ENCODE data around the gene HAL.

Gene HAL, protein sequence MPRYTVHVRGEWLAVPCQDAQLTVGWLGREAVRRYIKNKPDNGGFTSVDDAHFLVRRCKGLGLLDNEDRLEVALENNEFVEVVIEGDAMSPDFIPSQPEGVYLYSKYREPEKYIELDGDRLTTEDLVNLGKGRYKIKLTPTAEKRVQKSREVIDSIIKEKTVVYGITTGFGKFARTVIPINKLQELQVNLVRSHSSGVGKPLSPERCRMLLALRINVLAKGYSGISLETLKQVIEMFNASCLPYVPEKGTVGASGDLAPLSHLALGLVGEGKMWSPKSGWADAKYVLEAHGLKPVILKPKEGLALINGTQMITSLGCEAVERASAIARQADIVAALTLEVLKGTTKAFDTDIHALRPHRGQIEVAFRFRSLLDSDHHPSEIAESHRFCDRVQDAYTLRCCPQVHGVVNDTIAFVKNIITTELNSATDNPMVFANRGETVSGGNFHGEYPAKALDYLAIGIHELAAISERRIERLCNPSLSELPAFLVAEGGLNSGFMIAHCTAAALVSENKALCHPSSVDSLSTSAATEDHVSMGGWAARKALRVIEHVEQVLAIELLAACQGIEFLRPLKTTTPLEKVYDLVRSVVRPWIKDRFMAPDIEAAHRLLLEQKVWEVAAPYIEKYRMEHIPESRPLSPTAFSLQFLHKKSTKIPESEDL

GRCh38 chr12:95996034-95996658, at the start of gene HAL:
TSS of gene HAL (minus strand) at chr12:95996344. CDS start at chr12:95995910, 434 bp downstream.
- peak; percentile 80 for DNase-seq

DNA sequence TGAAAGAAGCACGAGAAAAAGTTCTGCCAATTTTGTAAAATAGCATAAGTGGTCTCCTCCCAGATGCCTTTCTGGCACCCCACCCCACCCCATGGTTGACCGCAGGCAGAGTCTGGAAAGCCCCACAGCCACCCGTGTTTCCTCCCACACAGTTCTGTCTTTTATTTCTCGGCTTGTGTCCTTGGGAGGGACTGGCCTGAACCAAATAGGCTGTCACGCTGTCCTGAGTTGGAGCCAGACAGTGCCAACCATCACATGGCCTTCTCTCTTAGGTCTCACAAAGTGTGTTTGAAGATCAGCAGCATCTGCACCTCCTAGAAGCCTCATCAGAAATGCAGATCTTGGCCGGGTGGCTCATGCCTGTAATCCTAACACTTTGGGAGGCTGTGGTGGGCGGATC, 49.4 kb upstream of the HAL start:
- peak; percentile 51 for DNase-seq

- DNase-seq = no peak
Observed at GRCh38 chr12:96044943-96045290, 48.8 kb upstream of the HAL start.

GRCh38 chr12:96044017-96044942, 48.1 kb upstream of the HAL start:
- DNase-seq = peak; percentile 52

DNA sequence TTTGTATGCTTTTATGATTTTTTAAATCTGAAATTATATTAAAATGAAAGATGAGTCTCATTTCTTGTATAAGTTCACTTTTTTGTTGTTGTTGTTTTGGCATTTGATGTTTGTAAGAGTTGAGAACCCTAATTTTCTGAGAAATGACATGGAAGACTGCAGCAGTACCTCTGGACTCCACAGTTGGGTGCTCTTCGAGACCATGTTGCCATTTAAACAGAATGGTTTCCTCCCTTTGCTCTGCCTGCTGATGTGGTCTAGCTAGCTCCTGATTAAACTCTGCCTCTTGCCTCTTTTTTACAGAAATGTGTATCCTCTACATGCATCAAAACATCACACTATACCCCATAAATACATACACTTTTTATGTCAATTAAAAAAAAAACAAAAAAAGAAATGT, 45.0 kb upstream of the HAL start:
- DNase-seq = no peak

DNA sequence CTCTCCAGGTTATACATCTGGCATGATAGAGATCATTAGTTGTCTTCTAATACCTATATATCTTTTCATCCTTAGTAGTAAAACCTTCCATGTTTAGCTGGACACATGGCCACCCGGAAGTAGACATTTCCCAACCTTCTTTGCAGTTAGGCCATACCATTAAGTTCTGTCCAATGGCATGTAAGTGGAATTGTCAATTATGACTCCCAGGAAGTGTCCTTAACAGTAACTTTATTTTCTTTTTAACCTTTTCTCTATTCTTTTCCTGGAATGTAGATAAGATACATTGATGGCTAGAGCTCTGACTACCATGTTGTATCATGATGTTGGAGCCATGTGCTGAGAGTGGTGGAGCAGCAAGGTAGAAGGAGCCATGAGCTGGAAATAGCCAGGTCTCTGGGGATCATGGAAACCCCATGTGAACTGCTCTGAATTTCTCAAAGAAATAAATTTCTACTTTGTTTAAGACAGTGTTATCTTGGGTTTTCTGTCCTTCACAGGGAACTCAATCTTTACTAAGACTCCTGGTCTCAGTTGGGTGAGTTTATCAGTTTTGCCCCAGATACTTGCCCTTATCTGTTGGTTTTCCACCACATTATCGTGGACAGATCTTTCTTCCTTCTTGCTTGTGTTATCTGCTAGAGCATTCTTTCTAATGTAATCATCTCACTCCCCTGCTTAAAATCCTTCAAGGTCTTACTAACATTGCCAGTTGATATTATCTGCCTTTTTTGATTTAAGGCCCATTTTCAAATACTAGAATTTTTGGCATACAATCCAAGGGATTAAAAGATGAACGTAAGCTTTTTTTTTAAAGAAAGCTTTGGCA, 44.4 kb upstream of the HAL start:
- DNase-seq = no peak

GRCh38 chr12:96039516-96039915, 43.4 kb upstream of the HAL start:
- DNase-seq = no peak

- DNase-seq = no peak
Observed at GRCh38 chr12:96036765-96037455, 40.8 kb upstream of the HAL start.

DNA sequence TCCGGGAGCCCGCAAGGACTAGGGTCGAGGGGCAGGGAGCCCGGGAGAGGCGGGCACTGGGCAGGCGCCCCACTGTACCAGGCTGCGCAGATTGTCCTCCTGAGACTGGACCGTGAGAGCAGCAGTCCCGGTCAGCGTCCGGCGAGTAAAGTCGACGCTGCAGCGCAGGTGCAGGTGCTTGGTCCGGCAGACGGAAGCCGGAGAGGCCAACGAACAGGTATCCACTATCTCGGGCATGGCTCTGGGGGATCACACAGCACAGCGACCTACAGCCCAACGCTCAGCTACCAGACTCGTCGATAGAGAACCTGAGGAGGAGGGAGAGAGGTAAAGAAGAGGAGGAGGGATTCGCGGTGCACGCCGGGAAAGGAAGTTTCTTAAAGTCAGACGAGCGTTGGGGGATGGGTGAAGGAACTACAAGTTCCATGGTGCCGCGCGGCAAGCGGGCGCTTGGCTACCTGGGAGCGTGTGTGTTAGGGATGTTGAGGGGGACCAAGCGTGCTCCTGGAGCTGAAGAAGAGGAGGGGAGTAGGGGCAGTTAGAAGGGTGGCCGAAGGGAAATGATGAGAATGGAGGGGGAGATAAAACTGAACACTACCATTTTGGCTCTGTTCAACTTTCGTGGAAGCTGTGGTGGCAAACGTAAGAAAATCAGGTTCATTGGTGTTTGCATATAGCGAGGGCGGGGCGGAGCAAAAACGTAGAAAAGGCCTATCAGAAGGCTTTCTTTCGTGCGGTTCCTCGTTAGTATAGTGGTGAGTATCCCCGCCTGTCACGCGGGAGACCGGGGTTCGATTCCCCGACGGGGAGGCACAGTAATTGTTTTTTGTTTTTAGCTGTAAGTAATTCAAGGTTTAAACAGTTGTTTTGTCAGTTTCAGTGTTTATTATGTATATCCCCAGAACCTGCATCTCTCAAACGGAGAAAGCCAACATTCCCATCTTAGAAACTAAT, 39.4 kb upstream of the HAL start, which contains the start of gene LTA4H:
Gene LTA4H (minus strand): TSS at position 305 of the 954 bp plus-strand sequence. CDS start 68 bp downstream, at position 237.
- DNase-seq = peak; percentile 98

DNA sequence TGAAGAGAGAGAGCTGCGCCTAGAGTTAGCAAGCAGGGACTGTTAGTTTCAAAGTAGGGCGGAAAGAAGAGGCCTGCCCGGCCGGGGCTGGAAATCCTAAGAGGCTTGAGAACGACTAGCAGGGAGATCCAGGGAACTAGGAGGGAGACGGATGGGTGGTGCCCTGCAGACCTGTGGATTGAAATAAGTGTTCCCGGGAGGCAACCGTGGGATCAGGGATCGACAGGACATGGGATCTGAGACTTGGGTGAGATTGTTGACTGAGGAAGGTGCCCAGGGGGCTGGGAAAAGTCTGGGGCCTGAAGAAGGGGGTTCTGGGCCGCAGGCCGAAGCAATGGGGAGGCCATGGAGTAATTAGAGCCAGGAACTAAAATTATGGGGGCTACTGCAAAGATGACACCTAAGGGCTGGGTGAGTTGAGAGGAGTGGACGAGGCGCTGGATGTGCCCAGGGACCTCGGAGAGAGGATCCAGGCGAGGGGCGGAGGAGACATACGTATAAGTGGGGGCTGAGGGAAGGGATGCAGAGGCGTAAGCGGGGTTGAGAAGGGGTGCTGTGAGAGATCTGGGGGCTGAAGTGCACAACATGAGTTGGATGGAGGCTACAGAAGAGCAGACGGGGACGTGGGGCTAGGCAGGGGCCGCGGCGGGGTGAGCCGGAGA, 38.6 kb upstream of the HAL start:
- no peak for DNase-seq

DNA sequence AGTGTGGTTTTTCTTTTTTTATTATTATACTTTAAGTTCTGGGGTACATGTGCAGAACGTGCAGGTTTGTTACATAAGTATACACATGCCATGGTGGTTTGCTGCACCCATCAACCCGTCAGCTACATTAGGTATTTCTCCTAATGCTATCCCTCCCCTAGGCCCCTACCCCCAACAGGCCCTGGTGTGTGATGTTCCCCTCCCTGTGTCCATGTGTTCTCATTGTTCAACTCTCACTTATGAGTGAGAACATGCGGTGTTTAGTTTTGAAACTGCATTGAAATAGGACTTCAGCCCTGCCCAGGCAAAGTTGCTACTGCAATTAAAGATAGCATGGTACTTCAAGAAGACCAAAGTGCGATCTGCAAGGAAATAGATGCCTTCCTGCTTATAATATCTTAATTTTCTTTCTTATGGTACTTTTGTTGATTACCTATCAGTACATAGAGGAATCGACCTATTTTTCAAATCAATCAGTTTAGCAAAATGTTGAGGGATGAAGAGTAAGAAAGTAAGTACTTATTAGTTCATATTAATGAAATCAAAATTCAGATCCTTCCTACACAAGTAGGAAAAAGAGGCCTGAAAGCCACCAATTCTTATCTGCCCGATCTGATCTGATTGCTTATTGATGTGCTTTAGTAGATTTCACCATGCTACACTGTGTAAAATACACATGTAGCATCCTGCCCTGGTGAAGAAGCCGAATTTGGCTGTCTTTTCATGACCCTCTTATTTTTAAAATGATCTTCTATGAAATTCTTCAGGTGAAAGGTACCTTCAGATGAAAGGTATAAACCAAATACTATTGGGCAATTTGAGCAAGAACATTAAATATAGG, 37.6 kb upstream of the HAL start:
- DNase-seq = no peak

- no peak for DNase-seq
Observed at GRCh38 chr12:96029826-96030225, 33.7 kb upstream of the HAL start.

- no peak for DNase-seq
Observed at GRCh38 chr12:96028538-96028937, 32.4 kb upstream of the HAL start.

DNA sequence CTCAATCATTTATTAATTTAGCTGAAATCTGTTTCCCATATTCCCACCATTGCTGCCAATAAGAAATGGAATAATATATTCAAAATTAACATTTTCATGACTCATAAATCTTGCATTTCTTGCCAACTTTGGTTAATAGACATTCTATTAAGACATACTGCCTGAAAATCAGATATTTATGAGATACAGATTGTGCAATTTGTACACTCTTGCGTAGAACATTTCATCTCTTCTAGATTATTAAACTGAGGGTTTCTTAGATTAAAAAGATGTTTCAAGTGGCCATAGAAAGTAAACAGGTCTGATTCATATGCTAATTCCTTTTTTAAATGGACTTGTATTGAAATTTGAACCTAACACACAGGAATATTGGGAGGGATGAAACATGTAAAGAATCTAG, 30.2 kb upstream of the HAL start:
- DNase-seq = no peak

DNA sequence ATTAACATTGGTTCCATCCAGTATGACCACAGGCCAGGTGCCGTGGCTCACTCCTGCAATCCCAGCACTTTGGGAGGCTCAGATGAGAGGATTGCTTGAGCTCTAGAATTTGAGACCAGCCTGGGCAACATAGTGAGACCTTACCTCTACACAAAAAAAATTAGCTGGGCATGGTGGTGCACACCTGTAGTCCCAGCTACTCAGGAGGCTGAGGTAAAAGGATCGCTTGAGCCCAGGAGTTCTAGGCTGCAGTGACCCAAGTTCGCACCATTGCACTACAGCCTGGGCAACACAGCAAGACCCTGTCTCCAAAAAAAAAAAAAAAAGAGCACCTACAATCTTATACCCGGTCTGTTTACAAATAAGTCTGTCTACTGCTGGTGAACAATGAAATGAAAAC, 29.4 kb upstream of the HAL start:
- DNase-seq = no peak

DNA sequence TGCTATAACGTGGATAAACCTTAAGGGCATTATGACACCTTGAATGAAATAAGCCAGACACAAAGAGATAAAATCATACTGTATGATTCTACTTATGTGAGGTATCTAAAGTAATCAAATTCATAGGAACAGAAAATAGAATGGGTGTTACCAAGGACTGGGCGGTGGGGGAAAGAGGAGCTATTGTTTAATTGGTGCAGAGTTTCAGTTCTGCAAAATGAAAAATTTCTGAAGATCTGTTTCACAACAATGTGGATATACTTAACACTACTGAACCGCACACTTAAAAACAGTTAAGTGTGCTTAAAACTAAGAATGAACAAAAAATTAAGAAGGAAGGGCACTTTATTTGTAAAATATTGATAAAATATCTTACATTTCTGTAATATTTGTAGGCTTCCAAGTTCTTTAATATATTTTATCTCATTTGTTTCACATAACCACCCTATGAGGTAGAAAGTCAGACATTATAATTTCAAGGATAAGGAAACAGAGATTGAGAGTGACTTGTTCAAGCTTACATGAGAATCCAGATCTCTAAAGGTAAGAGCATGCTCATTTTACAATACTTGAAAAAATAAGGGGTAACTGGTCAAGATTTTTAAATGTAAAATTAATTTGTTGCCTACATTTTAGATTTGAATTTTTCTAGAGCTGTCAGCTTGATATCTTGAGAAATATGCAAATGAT, 24.3 kb upstream of the HAL start:
- peak; percentile 74 for DNase-seq

- peak; percentile 43 for DNase-seq
Observed at GRCh38 chr12:96015672-96016071, 19.5 kb upstream of the HAL start.

Data from suppressor macrophage treated with lipopolysaccharide for 4 hours (primary cell).